SK-N-SH (cell line): Measurements from ENCODE around the gene ADAMTS16. TPM values are rescaled to one million over a fixed set of nuclear protein-coding genes. Genes with fewer than 3 reads are reported as not detected.

Experiments used
- CTCF ChIA-PET: fragments of 300-600, 350-600 bp; formaldehyde crosslinking; extraction: SDS; loops from one replicate; lab custom pipeline; 2021; lab: Yijun Ruan, JAX
- POLR2A ChIA-PET: fragments of 350-600 bp; sonication (Branson Sonifier 250); formaldehyde crosslinking; extraction: SDS; loops from one replicate; lab custom pipeline; 2020; ENCODE audit warnings: antibody characterized with exemption, inconsistent platforms; lab: Yijun Ruan, JAX
- DNase-seq: peaks from one replicate; pipeline ENCODE4 v3.0.0; 2012
- H2AFZ ChIP-seq: fragments of 200-600 bp; sonication (generic); 2 replicates; pipeline ENCODE4 v1.8.1; 2016; ENCODE audit warnings: antibody characterized with exemption, mild to moderate bottlenecking, low read depth
- H3F3A ChIP-seq: fragments of 200-600 bp; sonication (generic); replicated peaks from 2 replicates; pipeline ENCODE3; 2016; ENCODE audit warnings: antibody characterized with exemption, mild to moderate bottlenecking; ENCODE audit not compliant: insufficient read depth
- H3K27ac ChIP-seq, 2 experiments: fragments of 200-500 bp in 1 of 2; fragments of 200-600 bp in 1 of 2; sonication (Bioruptor generic) in 1 of 2; sonication (generic), shearing (Covaris generic) in 1 of 2; 2 replicates each; pipeline versions ENCODE4 v1.5.1 to v1.6.1; 2014 to 2016; ENCODE audit warnings: low read depth in 2 of 2, inconsistent platforms in 1 of 2, low read length in 1 of 2, mild to moderate bottlenecking in 1 of 2, mixed read lengths in 1 of 2
- H3K27me3 ChIP-seq: fragments of 200-600 bp; sonication (generic), shearing (Covaris generic); 2 replicates; pipeline ENCODE4 v1.6.1; 2016; ENCODE audit warnings: mixed run types; ENCODE audit not compliant: insufficient read depth
- H3K36me3 ChIP-seq, 2 experiments: fragments of 200-500 bp in 1 of 2; fragments of 200-600 bp in 1 of 2; sonication (Bioruptor generic) in 1 of 2; sonication (generic) in 1 of 2; replicated peaks in 1 of 2; 2 replicates each; pipeline versions ENCODE3 to v1.5.1; 2014 to 2016; ENCODE audit warnings: low read length in 1 of 2, mild to moderate bottlenecking in 1 of 2; ENCODE audit not compliant: insufficient read depth in 2 of 2, control insufficient read depth in 1 of 2
- H3K4me1 ChIP-seq, 2 experiments: fragments of 200-500 bp in 1 of 2; fragments of 200-600 bp in 1 of 2; sonication (Bioruptor generic) in 1 of 2; sonication (generic), shearing (Covaris generic) in 1 of 2; 2 replicates each; pipeline versions ENCODE4 v1.5.1 to v1.6.1; 2014 to 2016; ENCODE audit warnings: low read depth in 1 of 2, low read length in 1 of 2, mixed run types in 1 of 2; ENCODE audit not compliant: insufficient read depth in 2 of 2, control insufficient read depth in 1 of 2
- H3K4me2 ChIP-seq: fragments of 200-600 bp; sonication (generic), shearing (Covaris generic); 2 replicates; pipeline ENCODE4 v1.6.1; 2017; ENCODE audit warnings: mixed run types
- H3K4me3 ChIP-seq, 2 experiments: fragments of 200-500 bp in 1 of 2; fragments of 200-600 bp in 1 of 2; sonication (Bioruptor generic) in 1 of 2; sonication (generic), shearing (Covaris generic) in 1 of 2; 2 replicates each; pipeline versions ENCODE4 v1.5.1 to v1.8.1; 2014 to 2016; ENCODE audit warnings: low read depth in 2 of 2, inconsistent platforms in 1 of 2, low read length in 1 of 2, mild to moderate bottlenecking in 1 of 2, mixed read lengths in 1 of 2, moderate library complexity in 1 of 2
- H3K79me2 ChIP-seq: fragments of 200-600 bp; sonication (generic); 2 replicates; pipeline ENCODE4 v1.8.1; 2017; ENCODE audit warnings: mild to moderate bottlenecking; ENCODE audit not compliant: insufficient read depth
- H3K9ac ChIP-seq: fragments of 200-600 bp; sonication (generic); 2 replicates; pipeline ENCODE4 v1.6.1; 2017; ENCODE audit warnings: mixed run types
- H3K9me2 ChIP-seq: fragments of 200-600 bp; sonication (generic); 2 replicates; pipeline ENCODE4 v1.6.1; 2017; ENCODE audit warnings: mixed run types
- H3K9me3 ChIP-seq: fragments of 200-600 bp; sonication (generic); 2 replicates; pipeline ENCODE4 v1.6.1; 2017; ENCODE audit warnings: mixed run types, mild to moderate bottlenecking, moderate library complexity
- H4K20me1 ChIP-seq: fragments of 200-600 bp; sonication (generic); 2 replicates; pipeline ENCODE4 v1.6.1; 2017; ENCODE audit warnings: mild to moderate bottlenecking, mixed run types; ENCODE audit not compliant: insufficient read depth
- CHD2 ChIP-seq: fragments of 150-350 bp; IDR thresholded peaks from 2 replicates; pipeline ENCODE4 v1.6.1; 2018; ENCODE audit warnings: low read length; ENCODE audit not compliant: partially characterized antibody
- EP300 ChIP-seq, 2 experiments: IDR thresholded peaks; 2 replicates each; pipeline versions ENCODE4 v1.4.0 to v1.6.1; 2012; ENCODE audit warnings: borderline replicate concordance in 1 of 2, low read depth in 1 of 2, low read length in 1 of 2
- FOSL2 ChIP-seq: IDR thresholded peaks from 2 replicates; pipeline ENCODE4 v1.4.0; 2012; ENCODE audit warnings: low read depth, mild to moderate bottlenecking, moderate library complexity, borderline replicate concordance
- FOXJ3 ChIP-seq: sonication (generic); formaldehyde crosslinking; IDR thresholded peaks from 2 replicates; pipeline ENCODE4 v1.5.1; 2020; ENCODE audit warnings: mild to moderate bottlenecking, missing genetic modification reagents
- FOXM1 ChIP-seq: IDR thresholded peaks from 2 replicates; pipeline ENCODE4 v1.4.0; 2012; ENCODE audit warnings: low read depth, mild to moderate bottlenecking
- JUND ChIP-seq: IDR thresholded peaks from 2 replicates; pipeline ENCODE4 v1.4.0; 2012
- NFIC ChIP-seq: IDR thresholded peaks from 2 replicates; pipeline ENCODE4 v1.4.0; 2012; ENCODE audit warnings: borderline replicate concordance
- POLR2AphosphoS5 ChIP-seq: IDR thresholded peaks from 2 replicates; pipeline ENCODE4 v1.6.1; 2012; ENCODE audit warnings: low read depth, low read length
- SMC3 ChIP-seq: IDR thresholded peaks from 2 replicates; pipeline ENCODE4 v1.6.1; 2012; ENCODE audit warnings: low read depth, low read length, improper control_type of control experiment
- TCF12 ChIP-seq: IDR thresholded peaks from 2 replicates; pipeline ENCODE4 v1.4.0; 2012
- TEAD4 ChIP-seq: IDR thresholded peaks from 2 replicates; pipeline ENCODE4 v1.4.0; 2012; ENCODE audit warnings: mild to moderate bottlenecking, borderline replicate concordance; ENCODE audit not compliant: insufficient read depth
- YY1 ChIP-seq: IDR thresholded peaks from 2 replicates; pipeline ENCODE4 v1.4.0; 2012; ENCODE audit warnings: low read depth, mild to moderate bottlenecking
- WGBS: methylation state at CpG from one replicate; pipeline ENCODE4 v1.1.6; 2017; ENCODE audit warnings: low lambda C conversion rate; 5-methylcytosine and 5-hydroxymethylcytosine counted together
- polyA plus RNA-seq, 3 experiments: library from polyadenylated mRNA; depleted of rRNA; stranded (reverse); fragments of >200 nt; gene quantifications; 2 replicates each; pipeline ENCODE4 v1.2.3, GENCODE V29; 2012
- TF ChIP-seq, protein P1 (sequence below): IDR thresholded peaks from 2 replicates; pipeline ENCODE4; 2012
- TF ChIP-seq, protein P2 (sequence below): IDR thresholded peaks from 2 replicates; pipeline ENCODE4 v1.4.0; 2012; ENCODE audit warnings: low read depth

Gene ADAMTS16
- polyA plus RNA-seq, 1 of the 3 experiments (the other 2 are of a cell fraction), result not detected

DNA sequence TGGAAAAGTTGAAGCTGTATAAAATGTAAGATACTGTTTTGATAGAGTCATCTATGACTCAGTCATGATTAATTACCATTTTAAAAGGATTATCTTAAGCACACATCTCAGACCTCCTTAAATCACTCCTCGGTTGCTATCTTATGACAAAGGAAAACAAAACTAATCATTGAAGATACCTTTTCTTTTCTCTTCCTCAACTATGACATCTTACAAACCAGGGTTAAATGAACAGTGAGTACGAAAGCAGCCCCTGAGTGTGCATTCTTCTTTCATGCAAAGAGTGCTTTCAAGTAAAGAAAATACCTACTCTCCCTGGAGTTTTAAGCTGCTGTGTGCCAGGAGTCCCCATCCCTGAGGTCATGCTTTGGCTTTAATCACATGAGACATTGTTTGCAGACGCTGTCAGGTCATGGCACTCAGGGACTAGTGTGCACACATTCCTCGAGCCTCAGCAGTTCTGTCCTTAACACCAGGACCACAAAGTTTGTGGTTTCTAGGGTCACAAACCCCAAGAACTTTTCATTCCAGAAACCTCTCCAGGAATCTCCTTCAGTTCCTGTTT, 195.7 kb downstream of the ADAMTS16 start:
- no peaks in the 10 kb centered on the region for H3K79me2 ChIP-seq
- H3K9me3 ChIP-seq, result no peaks in the 10 kb centered on the region
- H3F3A ChIP-seq, result peaks cover 18% of the 10 kb centered on the region
- H3K4me3 ChIP-seq, result no peak overlapping the region
- peak overlapping the region in 1 of 2 experiments; percentile 93; a peak in 2 of 4 replicates for H3K27ac ChIP-seq
- no peaks in the 10 kb centered on the region for H3K9me2 ChIP-seq
- H3K9ac ChIP-seq, result peak overlapping the region; percentile 13; the same call in 1 of the 2 replicates
- no peaks in the 10 kb centered on the region for H3K36me3 ChIP-seq
- no peaks in the 10 kb centered on the region for H4K20me1 ChIP-seq
- WGBS, result 7% methylated on average over 4 of the region's 4 CpGs
- H2AFZ ChIP-seq, result no peak overlapping the region
- peak; percentile 37; the same call in 1 of the 2 replicates for TF ChIP-seq TEAD4
- TF ChIP-seq, protein P1, sequence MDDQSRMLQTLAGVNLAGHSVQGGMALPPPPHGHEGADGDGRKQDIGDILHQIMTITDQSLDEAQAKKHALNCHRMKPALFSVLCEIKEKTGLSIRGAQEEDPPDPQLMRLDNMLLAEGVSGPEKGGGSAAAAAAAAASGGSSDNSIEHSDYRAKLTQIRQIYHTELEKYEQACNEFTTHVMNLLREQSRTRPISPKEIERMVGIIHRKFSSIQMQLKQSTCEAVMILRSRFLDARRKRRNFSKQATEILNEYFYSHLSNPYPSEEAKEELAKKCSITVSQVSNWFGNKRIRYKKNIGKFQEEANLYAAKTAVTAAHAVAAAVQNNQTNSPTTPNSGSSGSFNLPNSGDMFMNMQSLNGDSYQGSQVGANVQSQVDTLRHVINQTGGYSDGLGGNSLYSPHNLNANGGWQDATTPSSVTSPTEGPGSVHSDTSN, result peak; percentile 93
- 0 out of 2 replicates have a peak, but pooled peaks have one; percentile 24 for TF ChIP-seq FOXM1
- TF ChIP-seq POLR2AphosphoS5, result peak; percentile 19; the same call in 1 of the 2 replicates
- TF ChIP-seq FOSL2, result peak; percentile 72; the same call in 1 of the 2 replicates
- TF ChIP-seq CHD2, result no peak
- peak; percentile 83 for TF ChIP-seq TCF12
- peak; percentile 84 for TF ChIP-seq JUND
- TF ChIP-seq EP300 (IDR thresholded peaks at IDR 0.05; ENCODE audit: borderline replicate concordance in 1 of 2, low read depth in 1 of 2, low read length in 1 of 2), result 0 out of 4 replicates have a peak, but pooled peaks of 1 of the 2 experiments have one; percentile 44
- TF ChIP-seq, protein P2, sequence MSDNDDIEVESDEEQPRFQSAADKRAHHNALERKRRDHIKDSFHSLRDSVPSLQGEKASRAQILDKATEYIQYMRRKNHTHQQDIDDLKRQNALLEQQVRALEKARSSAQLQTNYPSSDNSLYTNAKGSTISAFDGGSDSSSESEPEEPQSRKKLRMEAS, result 0 out of 2 replicates have a peak, but pooled peaks have one; percentile 22
- TF ChIP-seq FOXJ3 (CRISPR knock-in tag), result no peak
- peak; percentile 5; the same call in 1 of the 2 replicates for TF ChIP-seq NFIC
- no peak for TF ChIP-seq SMC3
- H3K4me2 ChIP-seq, result peak overlapping the region; percentile 41; the same call in 1 of the 2 replicates
- H3K27me3 ChIP-seq, result no peaks in the 10 kb centered on the region
- H3K4me1 ChIP-seq, result peaks cover 21 to 22% of the 10 kb centered on the region in 2 experiments; a peak in 3 of 4 replicates
- ChIA-PET CTCF (no interaction called here), POLR2A (no interaction called here)
- DNase-seq, result no peak

DNA sequence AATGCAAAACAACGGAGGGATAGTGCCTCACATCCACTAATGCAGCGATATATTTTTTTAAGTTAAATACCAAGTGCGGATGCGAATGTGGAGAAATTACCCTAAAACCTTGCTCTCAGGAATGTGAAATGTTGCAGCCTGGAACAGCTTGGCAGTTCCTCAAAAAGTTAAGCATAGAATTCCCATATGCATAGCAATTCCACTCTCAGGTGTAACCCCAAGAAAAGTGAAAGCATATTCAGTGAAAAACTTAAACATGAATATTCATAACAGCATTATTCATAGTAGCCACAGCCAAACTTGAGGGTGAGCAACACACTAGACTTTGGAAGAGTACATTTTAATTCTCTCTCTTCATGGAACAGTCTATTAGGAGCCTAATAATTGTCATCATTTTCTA, 199.1 kb downstream of the ADAMTS16 start:
- Histone ChIP-seq H3K27me3 (no peaks in the 10 kb centered on the region), H3K9me3 (no peaks in the 10 kb centered on the region), H3K79me2 (no peaks in the 10 kb centered on the region), H3K4me1 (peaks cover 23 to 37% of the 10 kb centered on the region in 2 experiments), H3K27ac (peak overlapping the region in 1 of 2 experiments; percentile 79; a peak in 1 of 4 replicates), H3K9ac (no peak overlapping the region), H3K4me3 (no peak overlapping the region), H3K4me2 (no peak overlapping the region), H3F3A (peaks cover 28% of the 10 kb centered on the region), H2AFZ (no peak overlapping the region), H3K9me2 (no peaks in the 10 kb centered on the region), H3K36me3 (no peaks in the 10 kb centered on the region), H4K20me1 (no peaks in the 10 kb centered on the region)
- POLR2A ChIA-PET, result no interaction called here
- CTCF ChIA-PET, result no interaction called here
- DNase-seq, result no peak
- 96% methylated on average over 4 of the region's 4 CpGs for WGBS
- TF ChIP-seq POLR2AphosphoS5, result no peak
- TF ChIP-seq YY1, result no peak
